Measurements from ENCODE around the gene TSPAN18. TPM values are rescaled to one million over a fixed set of nuclear protein-coding genes. Genes with fewer than 3 reads are reported as not detected.

The TSPAN18 gene
- total RNA-seq, 2 experiments from 2014 or later = not detected

GRCh38 chr11:44859528-44859925 is 132.8 kb downstream of the TSPAN18 start:
- POLR2A ChIA-PET = no interaction called here
- BruUV-seq (replicated peaks) = no TSS peak

GRCh38 chr11:44860346-44860745 is 133.6 kb downstream of the TSPAN18 start:
- Histone ChIP-seq H3K9me2 (ENCODE audit: insufficient read depth, low read length) (no peaks in the 10 kb centered on the region), H3K4me3 (ENCODE audit: low read depth, low read length, poor library complexity, severe bottlenecking) (no peak overlapping the region), H3K4me1 (ENCODE audit: insufficient read depth, low read length, poor library complexity, severe bottlenecking) (no peaks in the 10 kb centered on the region), H3K27ac (ENCODE audit: low read depth, low read length, poor library complexity, severe bottlenecking) (no peak overlapping the region), H3K4me2 (ENCODE audit: low read length) (no peak overlapping the region), H4K20me1 (ENCODE audit: insufficient read depth, low read length) (no peaks in the 10 kb centered on the region), H3K36me3 (ENCODE audit: insufficient read depth, low read length) (no peaks in the 10 kb centered on the region), H3K9me3 (ENCODE audit: low read length) (no peaks in the 10 kb centered on the region), H3K79me2 (ENCODE audit: insufficient read depth, low read depth, low read length) (no peaks in the 10 kb centered on the region), H2AFZ (ENCODE audit: low read length) (no peak overlapping the region)
- DNase-seq (ENCODE audit: low spot score) = no peak
- no peak for TF ChIP-seq CTCF (conservative IDR thresholded peaks at IDR 0.05; ENCODE audit: low read length)
- TF ChIP-seq EZH2phosphoT487 (IDR thresholded peaks at IDR 0.05; ENCODE audit: borderline replicate concordance, low read depth, low read length) = no peak
- CTCF ChIA-PET (ENCODE audit: unreplicated experiment) = interaction anchor here (0.6 kb wide), 1 partner anchor 130 kb away, joined by 3 read pairs; no protein-coding TSS in a partner anchor
- intact Hi-C loops (cut with micrococcal nuclease; ENCODE audit: unreplicated experiment) = no loop called here
- no TSS peak for BruUV-seq (replicated peaks)
- POLR2A ChIA-PET = interaction anchor here (0.8 to 0.9 kb wide), 2 partner anchors 8 to 24 kb away, joined by 3 to 4 read pairs; no protein-coding TSS in a partner anchor

More at GRCh38 chr11:44859528-44859925, 132.8 kb downstream of the TSPAN18 start:
- TF ChIP-seq CTCF (conservative IDR thresholded peaks at IDR 0.05; ENCODE audit: low read length) (no peak), EZH2phosphoT487 (IDR thresholded peaks at IDR 0.05; ENCODE audit: borderline replicate concordance, low read depth, low read length) (no peak)
- H4K20me1 ChIP-seq (ENCODE audit: insufficient read depth, low read length) = no peaks in the 10 kb centered on the region
- CTCF ChIA-PET (ENCODE audit: unreplicated experiment) = no interaction called here
- no peaks in the 10 kb centered on the region for H3K9me2 ChIP-seq (ENCODE audit: insufficient read depth, low read length)
- H3K4me1 ChIP-seq (ENCODE audit: insufficient read depth, low read length, poor library complexity, severe bottlenecking) = no peaks in the 10 kb centered on the region
- no peaks in the 10 kb centered on the region for H3K79me2 ChIP-seq (ENCODE audit: insufficient read depth, low read depth, low read length)
- H3K36me3 ChIP-seq (ENCODE audit: insufficient read depth, low read length) = no peaks in the 10 kb centered on the region
- H3K27ac ChIP-seq (ENCODE audit: low read depth, low read length, poor library complexity, severe bottlenecking) = no peak overlapping the region
- H3K4me3 ChIP-seq (ENCODE audit: low read depth, low read length, poor library complexity, severe bottlenecking) = no peak overlapping the region
- DNase-seq (ENCODE audit: low spot score) = no peak
- intact Hi-C loops (cut with micrococcal nuclease; ENCODE audit: unreplicated experiment) = no loop called here
- H3K9me3 ChIP-seq (ENCODE audit: low read length) = no peaks in the 10 kb centered on the region
- H2AFZ ChIP-seq (ENCODE audit: low read length) = no peak overlapping the region
- no peak overlapping the region for H3K4me2 ChIP-seq (ENCODE audit: low read length)

GRCh38 chr11:44861849-44862557 is 135.2 kb downstream of the TSPAN18 start:
- TF ChIP-seq EZH2phosphoT487 (IDR thresholded peaks at IDR 0.05; ENCODE audit: borderline replicate concordance, low read depth, low read length) (no peak), CTCF (conservative IDR thresholded peaks at IDR 0.05; ENCODE audit: low read length) (no peak)
- no peak overlapping the region for H2AFZ ChIP-seq (ENCODE audit: low read length)
- no peaks in the 10 kb centered on the region for H3K79me2 ChIP-seq (ENCODE audit: insufficient read depth, low read depth, low read length)
- H3K36me3 ChIP-seq (ENCODE audit: insufficient read depth, low read length) = no peaks in the 10 kb centered on the region
- H4K20me1 ChIP-seq (ENCODE audit: insufficient read depth, low read length) = no peaks in the 10 kb centered on the region
- no peaks in the 10 kb centered on the region for H3K9me3 ChIP-seq (ENCODE audit: low read length)
- DNase-seq (ENCODE audit: low spot score) = no peak
- no peak overlapping the region for H3K4me2 ChIP-seq (ENCODE audit: low read length)
- no peaks in the 10 kb centered on the region for H3K4me1 ChIP-seq (ENCODE audit: insufficient read depth, low read length, poor library complexity, severe bottlenecking)
- POLR2A ChIA-PET = interaction anchor here (0.6 kb wide), 2 partner anchors 1005 to 1728 kb away, joined by 3 read pairs; no protein-coding TSS in a partner anchor
- BruUV-seq (replicated peaks) = no TSS peak
- no peaks in the 10 kb centered on the region for H3K9me2 ChIP-seq (ENCODE audit: insufficient read depth, low read length)
- intact Hi-C loops (cut with micrococcal nuclease; ENCODE audit: unreplicated experiment) = no loop called here
- H3K27ac ChIP-seq (ENCODE audit: low read depth, low read length, poor library complexity, severe bottlenecking) = no peak overlapping the region
- H3K4me3 ChIP-seq (ENCODE audit: low read depth, low read length, poor library complexity, severe bottlenecking) = no peak overlapping the region
- CTCF ChIA-PET (ENCODE audit: unreplicated experiment) = no interaction called here
